ENCODE data around the gene LRRC41.
"Not testable (repeated sequence)": the region's sequence is repeated elsewhere in the genome, so short reads cannot be mapped to it uniquely, and the experiment has no call there.

The LRRC41 gene

DNA sequence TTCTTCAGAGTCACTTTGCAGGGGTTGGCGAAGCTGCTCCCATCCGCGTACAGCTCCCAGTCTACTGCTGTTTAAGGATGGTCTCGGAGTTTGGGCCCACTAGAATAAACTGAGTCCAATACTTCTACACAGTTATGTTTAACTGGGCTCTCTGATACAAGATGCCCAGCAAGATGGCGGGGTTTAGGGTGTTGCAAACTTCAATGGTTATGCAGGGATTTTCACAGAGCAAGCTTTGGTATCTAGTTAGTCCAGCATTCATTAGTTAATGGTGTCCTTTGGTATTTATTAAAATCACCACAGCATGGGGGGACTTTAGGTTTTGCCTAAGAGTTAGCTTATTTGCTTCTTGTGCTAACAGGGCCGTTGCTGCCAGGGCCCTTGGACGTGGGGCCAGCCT is 24.8 kb upstream of the LRRC41 start:
- not testable (repeated sequence) for DNase-seq; H3K4me3 ChIP-seq (ENCODE audit: insufficient read depth, low read depth, low read length, poor library complexity, severe bottlenecking)

DNA sequence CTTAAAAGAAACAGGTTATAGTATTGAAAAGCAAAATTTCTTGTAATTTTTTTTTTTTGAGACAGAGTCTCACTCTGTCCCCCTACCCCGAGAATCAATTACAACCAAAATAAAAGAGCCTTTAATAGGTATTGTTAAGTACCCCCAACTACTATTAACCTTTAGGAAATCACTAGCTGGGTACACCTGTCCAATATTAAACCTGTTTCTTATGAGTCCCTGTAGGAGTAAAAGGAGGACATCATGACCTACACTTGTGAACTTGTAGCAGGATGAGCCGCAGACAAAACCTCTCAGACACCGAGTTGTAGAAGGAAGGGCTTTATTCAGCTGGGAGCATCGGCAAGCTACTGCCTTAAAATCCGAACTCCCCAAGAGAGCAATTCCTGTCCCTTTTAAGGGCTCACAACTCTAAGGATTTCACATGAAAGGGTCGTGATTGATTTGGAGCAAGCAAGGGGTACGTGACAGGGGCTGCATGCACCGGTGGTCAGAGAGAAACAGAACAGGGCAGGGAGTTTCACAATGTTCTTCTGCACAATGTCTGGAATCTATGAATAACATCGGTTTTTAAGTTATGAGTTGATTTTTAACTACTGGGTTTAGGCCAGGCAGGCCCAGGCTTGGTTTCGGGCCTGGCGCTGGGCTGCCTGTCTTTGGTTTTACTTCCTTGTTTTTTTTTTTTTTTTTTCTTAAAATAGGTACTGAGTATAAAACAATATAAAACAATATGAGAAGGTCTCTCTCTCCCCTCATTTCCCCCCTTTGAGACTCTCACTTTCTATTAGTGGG is 22.1 kb upstream of the LRRC41 start:
- not testable (repeated sequence) for H3K4me1 ChIP-seq (ENCODE audit: control insufficient read depth, insufficient read depth, low read length, poor library complexity, severe bottlenecking); DNase-seq; H3K27ac ChIP-seq (ENCODE audit: insufficient read depth, low read length, poor library complexity, severe bottlenecking); H3K36me3 ChIP-seq (ENCODE audit: control insufficient read depth, insufficient read depth, low read length); H3K9me3 ChIP-seq (ENCODE audit: control insufficient read depth, low read length); H3K27me3 ChIP-seq (replicated peaks; ENCODE audit: control insufficient read depth, insufficient read depth, low read length, poor library complexity, severe bottlenecking); H3K4me3 ChIP-seq (ENCODE audit: insufficient read depth, low read depth, low read length, poor library complexity, severe bottlenecking)

More for the DNA sequence above, 24.8 kb upstream of the LRRC41 start:
- not testable (repeated sequence) for H3K27ac ChIP-seq (ENCODE audit: insufficient read depth, low read length, poor library complexity, severe bottlenecking); H3K4me1 ChIP-seq (ENCODE audit: control insufficient read depth, insufficient read depth, low read length, poor library complexity, severe bottlenecking); H3K9me3 ChIP-seq (ENCODE audit: control insufficient read depth, low read length); H3K36me3 ChIP-seq (ENCODE audit: control insufficient read depth, insufficient read depth, low read length); H3K27me3 ChIP-seq (replicated peaks; ENCODE audit: control insufficient read depth, insufficient read depth, low read length, poor library complexity, severe bottlenecking)

- not testable (repeated sequence) for H3K9me3 ChIP-seq (ENCODE audit: control insufficient read depth, low read length); H3K36me3 ChIP-seq (ENCODE audit: control insufficient read depth, insufficient read depth, low read length); H3K27ac ChIP-seq (ENCODE audit: insufficient read depth, low read length, poor library complexity, severe bottlenecking); H3K27me3 ChIP-seq (replicated peaks; ENCODE audit: control insufficient read depth, insufficient read depth, low read length, poor library complexity, severe bottlenecking); H3K4me1 ChIP-seq (ENCODE audit: control insufficient read depth, insufficient read depth, low read length, poor library complexity, severe bottlenecking); H3K4me3 ChIP-seq (ENCODE audit: insufficient read depth, low read depth, low read length, poor library complexity, severe bottlenecking); DNase-seq
Observed at GRCh38 chr1:46322191-46322590, 18.8 kb upstream of the LRRC41 start.

DNA sequence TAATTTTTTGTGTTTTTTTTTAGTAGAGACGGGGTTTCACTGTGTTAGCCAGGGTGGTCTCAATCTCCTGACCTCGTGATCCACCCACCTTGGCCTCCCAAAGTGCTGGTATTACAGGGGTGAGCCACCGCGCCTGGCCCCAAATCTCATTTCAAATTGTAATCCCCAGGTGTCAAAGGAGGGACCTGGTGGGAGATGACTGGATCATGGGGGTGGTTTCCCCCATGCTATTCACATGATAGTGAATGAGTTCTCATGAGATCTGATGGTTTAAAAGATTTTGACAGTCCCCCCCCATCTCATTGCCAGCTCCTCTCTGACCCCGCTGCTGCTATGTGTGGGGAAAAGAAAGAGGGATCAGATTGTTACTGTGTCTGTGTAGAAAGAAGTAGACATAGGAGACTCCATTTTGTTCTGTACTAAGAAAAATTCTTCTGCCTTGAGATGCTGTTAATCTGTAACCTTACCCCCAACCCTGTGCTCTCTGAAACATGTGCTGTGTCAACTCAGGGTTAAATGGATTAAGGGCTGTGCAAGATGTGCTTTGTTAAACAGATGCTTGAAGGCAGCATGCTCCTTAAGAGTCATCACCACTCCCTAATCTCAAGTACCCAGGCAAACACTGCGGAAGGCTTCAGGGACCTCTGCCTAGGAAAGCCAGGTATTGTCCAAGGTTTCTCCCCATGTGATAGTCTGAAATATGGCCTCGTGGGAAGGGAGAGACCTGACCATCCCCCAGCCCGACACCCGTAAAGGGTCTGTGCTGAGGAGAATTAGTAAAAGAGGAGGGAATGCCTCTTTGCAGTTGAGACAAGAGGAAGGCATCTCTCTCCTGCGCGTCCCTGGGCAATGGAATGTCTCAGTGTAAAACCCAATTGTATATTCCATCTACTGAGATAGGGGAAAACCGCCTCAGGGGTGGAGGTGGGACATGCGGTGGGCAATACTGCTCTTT is 16.8 kb upstream of the LRRC41 start:
- not testable (repeated sequence) for H3K4me1 ChIP-seq (ENCODE audit: control insufficient read depth, insufficient read depth, low read length, poor library complexity, severe bottlenecking); H3K4me3 ChIP-seq (ENCODE audit: insufficient read depth, low read depth, low read length, poor library complexity, severe bottlenecking); DNase-seq

GRCh38 chr1:46319301-46319700 is 15.9 kb upstream of the LRRC41 start:
- peaks cover 18% of the 10 kb centered on the region for H3K36me3 ChIP-seq (ENCODE audit: control insufficient read depth, insufficient read depth, low read length)
- H3K9me3 ChIP-seq (ENCODE audit: control insufficient read depth, low read length); H3K4me1 ChIP-seq (ENCODE audit: control insufficient read depth, insufficient read depth, low read length, poor library complexity, severe bottlenecking); H3K27me3 ChIP-seq (replicated peaks; ENCODE audit: control insufficient read depth, insufficient read depth, low read length, poor library complexity, severe bottlenecking); DNase-seq; H3K4me3 ChIP-seq (ENCODE audit: insufficient read depth, low read depth, low read length, poor library complexity, severe bottlenecking); H3K27ac ChIP-seq (ENCODE audit: insufficient read depth, low read length, poor library complexity, severe bottlenecking): not testable (repeated sequence)

More for the DNA sequence above, 16.8 kb upstream of the LRRC41 start:
- H3K9me3 ChIP-seq (ENCODE audit: control insufficient read depth, low read length); H3K27ac ChIP-seq (ENCODE audit: insufficient read depth, low read length, poor library complexity, severe bottlenecking); H3K27me3 ChIP-seq (replicated peaks; ENCODE audit: control insufficient read depth, insufficient read depth, low read length, poor library complexity, severe bottlenecking); H3K36me3 ChIP-seq (ENCODE audit: control insufficient read depth, insufficient read depth, low read length): not testable (repeated sequence)

DNA sequence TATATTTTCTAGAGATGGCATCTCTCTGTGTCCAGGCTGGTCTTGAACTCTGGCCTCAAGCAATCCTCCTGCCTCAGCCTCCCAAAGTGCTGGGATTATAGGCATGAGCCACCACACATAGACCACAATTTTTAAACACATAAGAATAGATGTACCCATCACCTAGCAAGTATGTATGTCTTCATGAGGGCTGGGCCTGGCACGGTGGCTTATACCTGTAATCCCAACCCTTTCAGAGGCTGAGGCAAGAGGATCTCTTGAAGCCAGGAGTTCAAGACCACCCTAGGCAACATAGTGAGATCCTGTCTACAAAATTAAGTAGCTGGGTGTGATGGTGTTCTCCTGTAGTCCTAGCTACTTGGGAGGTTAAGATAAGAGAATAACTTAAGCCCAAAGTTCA is 13.9 kb upstream of the LRRC41 start:
- Histone ChIP-seq H3K4me3 (ENCODE audit: insufficient read depth, low read depth, low read length, poor library complexity, severe bottlenecking) (no peak overlapping the region), H3K4me1 (ENCODE audit: control insufficient read depth, insufficient read depth, low read length, poor library complexity, severe bottlenecking) (no peaks in the 10 kb centered on the region), H3K36me3 (ENCODE audit: control insufficient read depth, insufficient read depth, low read length) (peaks cover 31% of the 10 kb centered on the region), H3K27ac (ENCODE audit: insufficient read depth, low read length, poor library complexity, severe bottlenecking) (no peak overlapping the region), H3K9me3 (ENCODE audit: control insufficient read depth, low read length) (no peaks in the 10 kb centered on the region), H3K27me3 (replicated peaks; ENCODE audit: control insufficient read depth, insufficient read depth, low read length, poor library complexity, severe bottlenecking) (no peaks in the 10 kb centered on the region)
- no peak for DNase-seq

DNA sequence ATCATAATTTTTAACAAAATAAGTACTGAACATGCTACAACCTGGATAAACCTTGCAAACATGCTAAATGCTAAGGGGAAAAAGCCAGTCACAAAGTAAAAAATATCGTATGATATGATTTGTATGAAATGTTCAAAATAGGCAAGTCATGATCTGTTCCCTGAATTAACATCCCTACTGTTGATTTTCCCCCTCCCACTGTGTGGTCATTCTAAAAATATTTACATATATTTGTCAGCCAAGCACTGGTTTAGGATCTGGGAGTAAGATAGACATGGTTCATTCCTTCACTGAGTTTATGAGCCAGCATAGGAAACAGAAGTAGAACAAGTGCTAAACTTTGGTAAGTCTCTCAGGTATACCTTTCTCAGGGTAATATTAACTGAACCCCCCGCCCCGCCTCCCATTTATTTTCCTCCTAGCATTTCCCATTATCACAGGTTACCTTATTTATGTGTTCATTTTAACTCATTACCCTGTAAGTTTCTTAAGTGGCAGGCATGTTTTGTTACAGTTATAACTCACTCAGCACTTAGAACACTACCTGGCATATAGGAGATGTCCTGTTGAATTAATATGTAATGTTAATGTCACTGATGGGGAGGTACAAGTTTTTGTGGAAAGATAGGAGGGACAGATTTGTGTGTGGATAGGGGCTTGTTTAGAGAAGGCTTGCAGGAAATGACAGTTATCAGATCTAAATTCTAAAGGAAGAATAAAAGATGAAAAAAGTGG is 12.4 kb upstream of the LRRC41 start:
- Histone ChIP-seq H3K27ac (ENCODE audit: insufficient read depth, low read length, poor library complexity, severe bottlenecking) (no peak overlapping the region), H3K9me3 (ENCODE audit: control insufficient read depth, low read length) (no peaks in the 10 kb centered on the region), H3K27me3 (replicated peaks; ENCODE audit: control insufficient read depth, insufficient read depth, low read length, poor library complexity, severe bottlenecking) (no peaks in the 10 kb centered on the region), H3K4me1 (ENCODE audit: control insufficient read depth, insufficient read depth, low read length, poor library complexity, severe bottlenecking) (no peaks in the 10 kb centered on the region), H3K36me3 (ENCODE audit: control insufficient read depth, insufficient read depth, low read length) (peaks cover 45% of the 10 kb centered on the region), H3K4me3 (ENCODE audit: insufficient read depth, low read depth, low read length, poor library complexity, severe bottlenecking) (no peak overlapping the region)
- DNase-seq = no peak

DNA sequence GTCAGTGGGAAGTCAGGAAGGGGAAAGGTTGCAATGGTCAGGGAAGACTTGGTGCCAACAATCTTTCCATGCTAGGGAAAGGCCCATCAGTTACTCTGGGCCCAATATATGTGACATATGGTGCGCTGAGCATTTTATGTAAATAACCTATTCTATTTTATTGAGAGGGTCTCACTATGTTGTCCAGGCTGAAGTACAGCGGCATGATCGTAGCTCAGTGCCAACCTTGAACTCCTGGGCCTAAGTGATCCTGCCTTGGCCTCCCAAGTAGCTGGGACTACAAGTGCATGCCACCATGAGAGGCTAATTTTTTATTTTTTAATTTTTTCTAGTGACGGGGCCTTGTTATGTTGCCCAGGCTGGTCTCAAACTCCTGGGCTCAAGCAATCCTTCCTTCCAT is 6.9 kb upstream of the LRRC41 start:
- Histone ChIP-seq H3K4me1 (ENCODE audit: control insufficient read depth, insufficient read depth, low read length, poor library complexity, severe bottlenecking) (peaks cover under 1% of the 10 kb centered on the region), H3K9me3 (ENCODE audit: control insufficient read depth, low read length) (no peaks in the 10 kb centered on the region), H3K27me3 (replicated peaks; ENCODE audit: control insufficient read depth, insufficient read depth, low read length, poor library complexity, severe bottlenecking) (no peaks in the 10 kb centered on the region), H3K4me3 (ENCODE audit: insufficient read depth, low read depth, low read length, poor library complexity, severe bottlenecking) (no peak overlapping the region), H3K36me3 (ENCODE audit: control insufficient read depth, insufficient read depth, low read length) (peaks cover 46% of the 10 kb centered on the region), H3K27ac (ENCODE audit: insufficient read depth, low read length, poor library complexity, severe bottlenecking) (no peak overlapping the region)
- no peak for DNase-seq

DNA sequence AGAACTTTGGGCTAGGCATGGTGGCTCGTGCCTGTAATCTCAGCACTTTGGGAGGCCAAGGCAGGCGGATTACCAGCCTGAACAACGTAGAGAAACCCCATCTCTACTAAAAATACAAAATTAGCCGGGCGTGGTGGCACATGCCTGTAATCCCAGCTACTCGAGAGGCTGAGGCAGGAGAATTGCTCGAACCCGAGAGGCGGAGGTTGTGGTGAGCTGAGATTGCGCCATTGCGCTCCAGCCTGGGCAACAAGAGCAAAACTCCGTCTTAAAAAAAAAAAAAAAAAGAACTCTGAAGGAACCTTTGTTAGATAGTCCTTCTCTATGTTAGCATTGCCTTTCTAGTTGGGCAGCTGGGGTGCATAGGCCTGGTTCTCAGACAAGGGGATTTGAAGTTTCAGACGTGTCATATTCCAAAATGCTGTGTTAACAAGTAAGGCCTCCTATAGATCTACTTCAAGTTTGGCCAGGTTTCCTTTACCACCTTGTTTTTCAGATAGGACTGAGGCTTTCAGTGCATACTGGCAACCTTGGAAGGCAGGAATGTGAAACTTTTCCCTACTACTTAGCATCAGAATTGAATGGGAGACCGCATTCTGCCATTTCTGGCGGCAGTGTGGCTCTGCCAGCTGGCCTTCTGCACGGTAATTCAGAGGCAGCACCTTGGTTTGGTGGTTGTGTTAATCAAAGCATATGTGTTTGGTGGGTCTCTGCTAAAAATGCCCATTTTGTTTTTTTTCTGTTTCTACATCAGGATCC is 6.2 kb upstream of the LRRC41 start:
- Histone ChIP-seq H3K27ac (ENCODE audit: insufficient read depth, low read length, poor library complexity, severe bottlenecking) (no peak overlapping the region), H3K9me3 (ENCODE audit: control insufficient read depth, low read length) (no peaks in the 10 kb centered on the region), H3K4me3 (ENCODE audit: insufficient read depth, low read depth, low read length, poor library complexity, severe bottlenecking) (no peak overlapping the region), H3K27me3 (replicated peaks; ENCODE audit: control insufficient read depth, insufficient read depth, low read length, poor library complexity, severe bottlenecking) (no peaks in the 10 kb centered on the region), H3K4me1 (ENCODE audit: control insufficient read depth, insufficient read depth, low read length, poor library complexity, severe bottlenecking) (peaks cover 7% of the 10 kb centered on the region), H3K36me3 (ENCODE audit: control insufficient read depth, insufficient read depth, low read length) (peaks cover 40% of the 10 kb centered on the region)
- no peak for DNase-seq

Measured in effector memory CD4-positive, alpha-beta T cell (primary cell).